NT2/D1 (cell line): Measurements from ENCODE around the gene SCAMP1.

Experiments
- SUZ12 ChIP-seq: IDR thresholded peaks from 2 replicates; pipeline ENCODE4 v1.6.1; 2011; ENCODE audit not compliant: insufficient read length, insufficient read depth; ENCODE audit errors: extremely low read depth
- YY1 ChIP-seq: IDR thresholded peaks from 2 replicates; pipeline ENCODE4 v1.6.1; 2011; ENCODE audit not compliant: insufficient read length, insufficient read depth

DNA sequence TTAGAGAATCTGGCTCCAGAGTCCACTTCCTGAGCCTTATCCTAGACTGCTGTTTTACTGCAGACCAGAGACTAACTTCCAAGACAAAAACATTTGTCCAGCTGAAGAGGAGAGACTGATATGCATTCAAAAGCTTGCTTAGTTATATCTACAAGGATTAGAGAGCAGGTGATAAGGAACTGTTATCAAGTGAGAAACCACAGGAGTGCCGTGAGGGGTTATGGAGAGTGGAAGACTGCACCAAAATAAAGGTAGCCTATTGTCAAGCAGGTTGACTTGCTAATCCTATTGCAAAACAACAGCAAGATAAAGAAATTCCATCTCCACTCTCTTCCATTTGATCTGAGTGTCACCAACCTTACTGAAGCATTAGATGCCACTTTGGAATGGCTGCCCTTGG is 139.1 kb downstream of the SCAMP1 start:
- TF ChIP-seq SUZ12 (no peak), YY1 (no peak)
